C4-2B (cell line): ENCODE measurements around the gene TEX9.

ENCODE experiments used
- ZFX ChIP-seq: fragments of 450-650 bp; IDR thresholded peaks from 2 replicates; pipeline ENCODE4 v1.6.1; 2017
- TF ChIP-seq, protein P1 (sequence below): fragments of 450-650 bp; conservative IDR thresholded peaks from 2 replicates; pipeline ENCODE4 v1.5.1; 2017; ENCODE audit warnings: mild to moderate bottlenecking

- TF ChIP-seq, protein P1, sequence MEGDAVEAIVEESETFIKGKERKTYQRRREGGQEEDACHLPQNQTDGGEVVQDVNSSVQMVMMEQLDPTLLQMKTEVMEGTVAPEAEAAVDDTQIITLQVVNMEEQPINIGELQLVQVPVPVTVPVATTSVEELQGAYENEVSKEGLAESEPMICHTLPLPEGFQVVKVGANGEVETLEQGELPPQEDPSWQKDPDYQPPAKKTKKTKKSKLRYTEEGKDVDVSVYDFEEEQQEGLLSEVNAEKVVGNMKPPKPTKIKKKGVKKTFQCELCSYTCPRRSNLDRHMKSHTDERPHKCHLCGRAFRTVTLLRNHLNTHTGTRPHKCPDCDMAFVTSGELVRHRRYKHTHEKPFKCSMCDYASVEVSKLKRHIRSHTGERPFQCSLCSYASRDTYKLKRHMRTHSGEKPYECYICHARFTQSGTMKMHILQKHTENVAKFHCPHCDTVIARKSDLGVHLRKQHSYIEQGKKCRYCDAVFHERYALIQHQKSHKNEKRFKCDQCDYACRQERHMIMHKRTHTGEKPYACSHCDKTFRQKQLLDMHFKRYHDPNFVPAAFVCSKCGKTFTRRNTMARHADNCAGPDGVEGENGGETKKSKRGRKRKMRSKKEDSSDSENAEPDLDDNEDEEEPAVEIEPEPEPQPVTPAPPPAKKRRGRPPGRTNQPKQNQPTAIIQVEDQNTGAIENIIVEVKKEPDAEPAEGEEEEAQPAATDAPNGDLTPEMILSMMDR: no peak
- TF ChIP-seq ZFX: no peak
Observed at GRCh38 chr15:56369234-56369633, 4.0 kb downstream of the TEX9 start.
